Endothelial cell of umbilical vein (primary cell): ENCODE results near the gene TSPOAP1. TPM values are rescaled to one million over a fixed set of nuclear protein-coding genes. Genes with fewer than 3 reads are reported as not detected.

ENCODE experiments used
- BruUV-seq: library from RNA; stranded (reverse); fragments of 400-500 nt; replicated peaks from 2 replicates; lab custom pipeline; 2021; lab: Mats Ljungman, UMichigan
- CTCF ChIA-PET: fragments of 300-600, 350-600 bp; sonication (Branson Sonifier 250); formaldehyde crosslinking; loops from one replicate; lab custom pipeline; 2021; ENCODE audit warnings: antibody characterized with exemption, inconsistent platforms; lab: Charles Lee
- POLR2A ChIA-PET: fragments of 300-600, 350-600 bp; sonication (Branson Sonifier 250); formaldehyde crosslinking; loops from one replicate; lab custom pipeline; 2021; ENCODE audit warnings: antibody characterized with exemption, inconsistent platforms; lab: Charles Lee
- DNase-seq: peaks from one replicate; pipeline ENCODE4 v3.0.0-alpha.2; 2011; ENCODE audit warnings: low read depth, low spot score
- FAIRE-seq: peaks from 2 replicates; lab custom pipeline; 2011; peaks lifted over from hg19 to GRCh38; lab: Jason Lieb, UNC
- H2AFZ ChIP-seq: 2 replicates; pipeline ENCODE4 v1.6.0; 2012; ENCODE audit warnings: low read depth, low read length, control low read depth, inconsistent platforms
- H3K27ac ChIP-seq: 2 replicates; pipeline ENCODE4 v1.5.1; 2011; ENCODE audit warnings: low read depth, mild to moderate bottlenecking, control low read depth, low read length, moderate library complexity; ENCODE audit not compliant: insufficient read depth
- H3K27me3 ChIP-seq, 2 experiments: 2 replicates each; pipeline versions ENCODE4 v1.6.0 to v1.6.1; 2011; ENCODE audit warnings: low read length in 2 of 2, mixed read lengths in 1 of 2; ENCODE audit not compliant: control insufficient read depth in 2 of 2, insufficient read depth in 2 of 2
- H3K36me3 ChIP-seq, 2 experiments: 2 replicates in 1 of 2; 3 replicates in 1 of 2; pipeline ENCODE4 v1.5.1; 2011; ENCODE audit warnings: low read length in 2 of 2, mild to moderate bottlenecking in 1 of 2, moderate library complexity in 1 of 2; ENCODE audit not compliant: control insufficient read depth in 2 of 2, insufficient read depth in 2 of 2; ENCODE audit errors: extremely low read depth in 1 of 2
- H3K4me1 ChIP-seq: 3 replicates; pipeline ENCODE4 v1.5.1; 2011; ENCODE audit warnings: mild to moderate bottlenecking, low read length; ENCODE audit not compliant: control insufficient read depth, insufficient read depth; ENCODE audit errors: extremely low read depth
- H3K4me2 ChIP-seq: 2 replicates; pipeline ENCODE4 v1.6.1; 2011; ENCODE audit warnings: low read length, control low read depth, mixed read lengths; ENCODE audit not compliant: insufficient read depth
- H3K4me3 ChIP-seq, 3 experiments: fragments of 200-600 bp in 1 of 3; sonication (generic), shearing (Covaris generic) in 1 of 3; replicated peaks in 1 of 3; 2 replicates each; pipeline ENCODE4 v1.5.1; 2011 to 2016; ENCODE audit warnings: control low read depth in 3 of 3, low read length in 3 of 3, mild to moderate bottlenecking in 2 of 3, inconsistent platforms in 1 of 3, low read depth in 1 of 3, moderate library complexity in 1 of 3; ENCODE audit not compliant: insufficient read depth in 1 of 3
- H3K79me2 ChIP-seq: 2 replicates; pipeline ENCODE4 v1.6.0; 2012; ENCODE audit warnings: low read length, inconsistent platforms; ENCODE audit not compliant: control insufficient read depth, insufficient read depth
- H3K9ac ChIP-seq: replicated peaks from 2 replicates; pipeline ENCODE3; 2011; ENCODE audit warnings: low read length, control low read depth; ENCODE audit not compliant: insufficient read depth; ENCODE audit errors: extremely low read depth
- H3K9me1 ChIP-seq: replicated peaks from 3 replicates; pipeline ENCODE4 v1.6.0; 2011; ENCODE audit warnings: mild to moderate bottlenecking, low read length; ENCODE audit not compliant: control insufficient read depth, insufficient read depth; ENCODE audit errors: extremely low read depth
- H3K9me3 ChIP-seq: replicated peaks from 2 replicates; pipeline ENCODE4 v1.5.1; 2012; ENCODE audit warnings: low read length, inconsistent platforms; ENCODE audit not compliant: control insufficient read depth, insufficient read depth
- H4K20me1 ChIP-seq: replicated peaks from 2 replicates; pipeline ENCODE3; 2011; ENCODE audit warnings: mild to moderate bottlenecking, low read length; ENCODE audit not compliant: control insufficient read depth, insufficient read depth; ENCODE audit errors: extremely low read depth
- EZH2 ChIP-seq: IDR thresholded peaks from 2 replicates; pipeline ENCODE4 v1.6.1; 2012; ENCODE audit warnings: borderline replicate concordance, low read depth, mild to moderate bottlenecking, moderate library complexity, low read length, inconsistent platforms; ENCODE audit not compliant: severe bottlenecking
- GATA2 ChIP-seq: IDR thresholded peaks from 2 replicates; pipeline ENCODE4 v1.7.0; 2011; ENCODE audit warnings: low read depth, mild to moderate bottlenecking, moderate library complexity, mixed read lengths, low read length; ENCODE audit not compliant: insufficient read length, insufficient read depth
- JUN ChIP-seq: IDR thresholded peaks from 2 replicates; pipeline ENCODE4 v1.6.1; 2011; ENCODE audit warnings: borderline replicate concordance, low read depth; ENCODE audit not compliant: insufficient read length, insufficient read depth
- MYC ChIP-seq: IDR thresholded peaks from one replicate; pipeline ENCODE4 v1.6.1; 2011; ENCODE audit warnings: mild to moderate bottlenecking, low read depth, low read length
- POLR2AphosphoS5 ChIP-seq: IDR thresholded peaks from 2 replicates; pipeline ENCODE4 v1.6.1; 2012; ENCODE audit warnings: low read depth, mild to moderate bottlenecking, control low read depth, low read length, moderate library complexity; ENCODE audit not compliant: insufficient read depth
- dilution Hi-C: fragments of 300-500 bp; cut with MboI; formaldehyde crosslinking; loops from one replicate; pipeline ENCODE4 v1.15.0; 2019; ENCODE audit warnings: low sequenced_read_pairs; ENCODE audit not compliant: extremely low pct_ligation_motif_present
- intact Hi-C: fragments of 100-400 bp; cut with micrococcal nuclease; formaldehyde crosslinking; loops from one replicate; pipeline ENCODE4 v1.10.0; 2022
- polyA plus RNA-seq, 4 experiments: library from polyadenylated mRNA; depleted of rRNA in 3 of 4; stranded (reverse) in 3 of 4; unstranded in 1 of 4; fragments of >200 nt; gene quantifications; 2 replicates each; pipeline versions ENCODE4 v1.2.1 to v1.2.3, GENCODE V29; 2011 to 2012; ENCODE audit warnings: missing spikeins in 1 of 4
- total RNA-seq: library from RNA; stranded (reverse); gene quantifications from 2 replicates; pipeline ENCODE4 v1.2.3, GENCODE V29; 2021
- TF ChIP-seq, protein P1 (sequence below), 2 donors: IDR thresholded peaks; 1 replicate in 1 of 2; 2 replicates in 1 of 2; pipeline ENCODE4 v1.5.1; 2011; ENCODE audit warnings: low read length in 2 of 2, mild to moderate bottlenecking in 2 of 2, moderate library complexity in 2 of 2, control low read depth in 1 of 2, inconsistent platforms in 1 of 2, low read depth in 1 of 2; ENCODE audit not compliant: insufficient read depth in 1 of 2; ENCODE audit errors: extremely low read depth in 1 of 2

TSPOAP1 gene
- total and polyA plus RNA-seq, 2 donors (not counting 3 experiments of a cell fraction or from before 2014, with no cell fraction given): not detected

DNA sequence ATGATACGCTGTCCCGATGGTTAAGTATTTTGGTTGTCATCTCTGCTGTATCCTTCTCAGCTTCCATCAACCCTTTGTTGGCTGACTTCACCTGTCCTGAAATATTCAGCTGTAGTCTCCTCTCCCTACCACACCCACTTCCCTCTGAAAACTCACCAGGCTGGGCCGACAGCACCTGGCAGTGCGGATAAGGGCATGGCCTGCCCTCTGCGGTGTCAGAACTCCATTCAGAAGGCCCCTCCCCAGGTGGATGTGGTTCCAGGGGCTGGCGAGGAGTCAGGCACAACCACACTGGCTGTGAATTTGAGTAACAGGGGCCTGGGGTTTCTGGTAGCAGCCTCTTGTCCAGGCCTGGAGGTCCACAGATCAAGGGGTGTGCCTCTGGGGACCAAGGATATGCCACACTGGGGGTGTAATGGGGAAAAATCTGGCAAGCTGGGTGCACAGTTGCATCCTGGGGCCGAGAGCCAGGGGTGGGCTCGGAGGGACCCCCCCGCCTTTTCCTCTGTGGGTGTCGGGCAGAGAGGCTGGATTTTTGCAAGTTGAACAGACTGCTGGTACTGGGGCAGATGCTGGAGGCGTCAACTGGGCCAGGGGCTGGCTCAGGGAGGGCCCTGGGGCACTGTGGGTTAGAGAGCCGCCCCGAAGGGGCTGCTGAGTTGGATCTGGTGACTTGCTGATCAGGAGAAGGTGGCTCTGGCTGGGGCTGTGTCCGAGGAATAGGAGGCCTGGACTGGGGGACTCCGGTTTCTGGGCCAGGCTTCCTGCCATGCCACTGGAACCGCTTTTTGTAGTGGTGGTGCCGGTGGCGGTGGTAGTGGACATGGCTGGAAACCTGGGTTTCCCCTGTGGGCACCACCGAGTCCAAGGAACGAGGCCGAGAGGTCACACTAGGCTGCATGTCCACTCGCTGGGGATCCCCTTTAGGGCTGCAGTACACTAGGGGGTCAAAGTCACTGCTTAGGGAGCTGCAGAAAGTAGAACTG is 29.0 kb upstream of the TSPOAP1 start:
- dilution Hi-C loops: no loop called here
- TF ChIP-seq JUN: no peak
- no peak for TF ChIP-seq GATA2
- TF ChIP-seq, protein P1, sequence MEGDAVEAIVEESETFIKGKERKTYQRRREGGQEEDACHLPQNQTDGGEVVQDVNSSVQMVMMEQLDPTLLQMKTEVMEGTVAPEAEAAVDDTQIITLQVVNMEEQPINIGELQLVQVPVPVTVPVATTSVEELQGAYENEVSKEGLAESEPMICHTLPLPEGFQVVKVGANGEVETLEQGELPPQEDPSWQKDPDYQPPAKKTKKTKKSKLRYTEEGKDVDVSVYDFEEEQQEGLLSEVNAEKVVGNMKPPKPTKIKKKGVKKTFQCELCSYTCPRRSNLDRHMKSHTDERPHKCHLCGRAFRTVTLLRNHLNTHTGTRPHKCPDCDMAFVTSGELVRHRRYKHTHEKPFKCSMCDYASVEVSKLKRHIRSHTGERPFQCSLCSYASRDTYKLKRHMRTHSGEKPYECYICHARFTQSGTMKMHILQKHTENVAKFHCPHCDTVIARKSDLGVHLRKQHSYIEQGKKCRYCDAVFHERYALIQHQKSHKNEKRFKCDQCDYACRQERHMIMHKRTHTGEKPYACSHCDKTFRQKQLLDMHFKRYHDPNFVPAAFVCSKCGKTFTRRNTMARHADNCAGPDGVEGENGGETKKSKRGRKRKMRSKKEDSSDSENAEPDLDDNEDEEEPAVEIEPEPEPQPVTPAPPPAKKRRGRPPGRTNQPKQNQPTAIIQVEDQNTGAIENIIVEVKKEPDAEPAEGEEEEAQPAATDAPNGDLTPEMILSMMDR (IDR thresholded peaks at IDR 0.05; ENCODE audit: extremely low read depth in 1 of 2, insufficient read depth in 1 of 2, low read depth in 1 of 2, low read length in 2 of 2): no peak
- TF ChIP-seq POLR2AphosphoS5: no peak
- no peak for TF ChIP-seq MYC
- TF ChIP-seq EZH2: no peak
- no peak for FAIRE-seq
- H3K4me3 ChIP-seq: no peak overlapping the region
- H3K4me2 ChIP-seq: no peak overlapping the region
- no peaks in the 10 kb centered on the region for H3K4me1 ChIP-seq
- no peaks in the 10 kb centered on the region for H3K9me3 ChIP-seq
- no peak overlapping the region for H2AFZ ChIP-seq
- ChIA-PET CTCF (interaction anchor here (0.7 kb wide), 1 partner anchor 16 kb away, joined by 3 read pairs; no protein-coding TSS in a partner anchor), POLR2A (no interaction called here)
- H3K27me3 ChIP-seq: no peaks in the 10 kb centered on the region
- H3K27ac ChIP-seq: no peak overlapping the region
- H3K36me3 ChIP-seq: no peaks in the 10 kb centered on the region
- BruUV-seq: no TSS peak
- intact Hi-C loops: no loop called here
- no peak for DNase-seq
- H3K9me1 ChIP-seq: no peaks in the 10 kb centered on the region
- no peaks in the 10 kb centered on the region for H3K79me2 ChIP-seq
- no peak overlapping the region for H3K9ac ChIP-seq
- H4K20me1 ChIP-seq: no peaks in the 10 kb centered on the region
